MV-4-11 (cell line): ENCODE results near the gene SLC6A1.

Source experiments
- DNase-seq: peaks from one replicate; lab custom pipeline; 2025; lab: John Stamatoyannopoulos, UW

SLC6A1 gene

GRCh38 chr3:10970306-10970960 is 22.1 kb upstream of the SLC6A1 start:
- no peak for DNase-seq

GRCh38 chr3:10972072-10972782 is 20.3 kb upstream of the SLC6A1 start:
- DNase-seq = no peak

GRCh38 chr3:10973046-10973595 is 19.4 kb upstream of the SLC6A1 start:
- no peak for DNase-seq

GRCh38 chr3:10974131-10974530 is 18.4 kb upstream of the SLC6A1 start:
- no peak for DNase-seq

GRCh38 chr3:10974746-10975375 is 17.7 kb upstream of the SLC6A1 start:
- no peak for DNase-seq

- DNase-seq = no peak
Observed at GRCh38 chr3:10975695-10976234, 16.8 kb upstream of the SLC6A1 start.

- DNase-seq = no peak
Observed at GRCh38 chr3:10976770-10977169, 15.8 kb upstream of the SLC6A1 start.

- no peak for DNase-seq
Observed at GRCh38 chr3:10977892-10978510, 14.5 kb upstream of the SLC6A1 start.

- DNase-seq = no peak
Observed at GRCh38 chr3:10978956-10979355, 13.6 kb upstream of the SLC6A1 start.

- no peak for DNase-seq
Observed at GRCh38 chr3:10980312-10980711, 12.2 kb upstream of the SLC6A1 start.

- DNase-seq = no peak
Observed at GRCh38 chr3:10981031-10981430, 11.5 kb upstream of the SLC6A1 start.

- no peak for DNase-seq
Observed at GRCh38 chr3:10981961-10982360, 10.6 kb upstream of the SLC6A1 start.

GRCh38 chr3:10982782-10983181 is 9.8 kb upstream of the SLC6A1 start:
- DNase-seq = no peak

GRCh38 chr3:10983219-10983916 is 9.2 kb upstream of the SLC6A1 start:
- no peak for DNase-seq

- DNase-seq = no peak
Observed at GRCh38 chr3:10984371-10984896, 8.1 kb upstream of the SLC6A1 start.

- DNase-seq = no peak
Observed at GRCh38 chr3:10985181-10985580, 7.4 kb upstream of the SLC6A1 start.

- DNase-seq = no peak
Observed at GRCh38 chr3:10986592-10986991, 6.0 kb upstream of the SLC6A1 start.

- no peak for DNase-seq
Observed at GRCh38 chr3:10988001-10988665, 4.4 kb upstream of the SLC6A1 start.

GRCh38 chr3:10988991-10989484 is 3.5 kb upstream of the SLC6A1 start:
- DNase-seq = no peak

- no peak for DNase-seq
Observed at GRCh38 chr3:10992943-10993728, 588 bp downstream of the SLC6A1 start.
